ENCODE measurements around the gene IL1R2. TPM values are rescaled to one million over a fixed set of nuclear protein-coding genes. Genes with fewer than 3 reads are reported as not detected.

Gene IL1R2
- total RNA-seq, 1 experiment from 2014 or later = 0.22 TPM

- TF ChIP-seq ZNF512 (CRISPR knock-in tag; IDR thresholded peaks at IDR 0.05; ENCODE audit: borderline replicate concordance) (no peak), RORB (CRISPR knock-in tag; IDR thresholded peaks at IDR 0.05) (no peak), E2F5 (CRISPR knock-in tag; IDR thresholded peaks at IDR 0.05) (no peak), USF2 (CRISPR knock-in tag; IDR thresholded peaks at IDR 0.05) (no peak), ARID4B (CRISPR knock-in tag; IDR thresholded peaks at IDR 0.05; ENCODE audit: borderline replicate concordance) (no peak), ZNF317 (CRISPR knock-in tag; IDR thresholded peaks at IDR 0.05; ENCODE audit: borderline replicate concordance, low read depth) (no peak), ZNF281 (CRISPR knock-in tag; IDR thresholded peaks at IDR 0.05) (no peak), ZNF232 (CRISPR knock-in tag; IDR thresholded peaks at IDR 0.05) (no peak), JAZF1 (CRISPR knock-in tag; IDR thresholded peaks at IDR 0.05) (no peak)
These were observed 39.2 kb upstream of the IL1R2 start (continued) for GRCh38 chr2:101952551-101952950.

GRCh38 chr2:101956465-101957438 lies 35.0 kb upstream of the IL1R2 start:
- peaks cover 48% of the 10 kb centered on the region for H3K9me3 Mint-ChIP-seq

More at GRCh38 chr2:101956465-101957438, 35.0 kb upstream of the IL1R2 start:
- Mint-ChIP-seq H3K36me3 (peaks cover 24% of the 10 kb centered on the region), H3K27ac (no peak overlapping the region), H3K4me3 (no peak overlapping the region), H3K4me1 (peaks cover 3% of the 10 kb centered on the region; the same call in 1 of the 2 replicates), H3K27me3 (ENCODE audit: low read depth) (peaks cover 2% of the 10 kb centered on the region; the same call in 1 of the 2 replicates)
- POLR2A ChIA-PET = interaction anchor here (0.6 kb wide), 2 partner anchors 239 to 332 kb away, joined by 3 to 5 read pairs; no protein-coding TSS in a partner anchor
- DNase-seq (ENCODE audit: low spot score) (no peak), ATAC-seq (no peak)
- TF ChIP-seq CREB1 (CRISPR knock-in tag; IDR thresholded peaks at IDR 0.05) (no peak), STAT6 (CRISPR knock-in tag; conservative IDR thresholded peaks at IDR 0.05; ENCODE audit: low read depth) (no peak), ZNF317 (CRISPR knock-in tag; IDR thresholded peaks at IDR 0.05; ENCODE audit: borderline replicate concordance, low read depth) (no peak), ATF1 (CRISPR knock-in tag; IDR thresholded peaks at IDR 0.05) (no peak), ZBTB21 (CRISPR knock-in tag; IDR thresholded peaks at IDR 0.05; ENCODE audit: borderline replicate concordance) (no peak), PRRX2 (CRISPR knock-in tag; IDR thresholded peaks at IDR 0.05) (no peak), NR2C2 (CRISPR knock-in tag; IDR thresholded peaks at IDR 0.05) (no peak), ELF4 (CRISPR knock-in tag; IDR thresholded peaks at IDR 0.05; ENCODE audit: low read depth) (no peak)
- CTCF ChIA-PET = no interaction called here
